ENCODE measurements around the gene DBT.

DBT gene

DNA sequence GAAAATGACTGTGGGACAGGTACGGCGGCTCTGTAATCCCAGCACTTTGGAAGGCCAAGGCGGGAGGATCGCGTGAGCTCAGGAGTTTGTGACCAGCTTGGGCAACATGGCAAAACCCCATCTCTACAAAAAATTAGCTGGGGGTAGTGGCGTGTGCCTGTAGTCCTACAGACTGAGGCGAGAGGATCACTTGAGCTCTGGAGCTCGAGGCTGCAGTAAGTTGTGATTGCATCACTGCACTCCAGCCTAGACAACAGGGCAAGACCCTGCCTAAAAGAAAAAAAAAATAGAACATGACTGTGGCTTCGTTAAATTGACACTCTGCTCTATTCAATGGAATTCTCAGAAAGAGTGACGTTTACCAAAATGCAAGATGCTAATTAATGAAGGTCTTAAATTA lies 3.9 kb upstream of the DBT start:
- Histone ChIP-seq H4K20me1 (ENCODE audit: insufficient read depth, low read length) (no peaks in the 10 kb centered on the region), H3K9me3 (replicated peaks; ENCODE audit: insufficient read depth, low read length) (no peaks in the 10 kb centered on the region), H3K36me3 (replicated peaks; ENCODE audit: insufficient read depth, low read length) (no peaks in the 10 kb centered on the region), H3F3A (ENCODE audit: insufficient read depth, low read length) (no peaks in the 10 kb centered on the region), H3K27me3 (replicated peaks; ENCODE audit: insufficient read depth, low read length) (no peaks in the 10 kb centered on the region), H3K9me2 (replicated peaks; ENCODE audit: insufficient read depth, low read length) (no peaks in the 10 kb centered on the region), H3K4me2 (ENCODE audit: low read depth, low read length) (no peak overlapping the region), H3K27ac (ENCODE audit: low read length) (no peak overlapping the region), H2AFZ (ENCODE audit: low read length) (no peak overlapping the region), H3K4me1 (ENCODE audit: low read length) (0 out of 2 replicates have a peak, but pooled peaks cover 3% of the 10 kb centered on the region), H3K4me3 (ENCODE audit: low read length) (no peak overlapping the region), H3K79me2 (ENCODE audit: low read length) (peaks cover 11% of the 10 kb centered on the region), H3K9ac (ENCODE audit: low read length) (no peak overlapping the region)
- DNase-seq: no peak
- TF ChIP-seq EZH2 (optimal IDR thresholded peaks at IDR 0.05; ENCODE audit: low read depth, low read length): no peak
- TF ChIP-seq, protein P1, sequence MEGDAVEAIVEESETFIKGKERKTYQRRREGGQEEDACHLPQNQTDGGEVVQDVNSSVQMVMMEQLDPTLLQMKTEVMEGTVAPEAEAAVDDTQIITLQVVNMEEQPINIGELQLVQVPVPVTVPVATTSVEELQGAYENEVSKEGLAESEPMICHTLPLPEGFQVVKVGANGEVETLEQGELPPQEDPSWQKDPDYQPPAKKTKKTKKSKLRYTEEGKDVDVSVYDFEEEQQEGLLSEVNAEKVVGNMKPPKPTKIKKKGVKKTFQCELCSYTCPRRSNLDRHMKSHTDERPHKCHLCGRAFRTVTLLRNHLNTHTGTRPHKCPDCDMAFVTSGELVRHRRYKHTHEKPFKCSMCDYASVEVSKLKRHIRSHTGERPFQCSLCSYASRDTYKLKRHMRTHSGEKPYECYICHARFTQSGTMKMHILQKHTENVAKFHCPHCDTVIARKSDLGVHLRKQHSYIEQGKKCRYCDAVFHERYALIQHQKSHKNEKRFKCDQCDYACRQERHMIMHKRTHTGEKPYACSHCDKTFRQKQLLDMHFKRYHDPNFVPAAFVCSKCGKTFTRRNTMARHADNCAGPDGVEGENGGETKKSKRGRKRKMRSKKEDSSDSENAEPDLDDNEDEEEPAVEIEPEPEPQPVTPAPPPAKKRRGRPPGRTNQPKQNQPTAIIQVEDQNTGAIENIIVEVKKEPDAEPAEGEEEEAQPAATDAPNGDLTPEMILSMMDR (IDR thresholded peaks at IDR 0.05; ENCODE audit: low read length): no peak
- no peak for TF ChIP-seq EZH2phosphoT487 (IDR thresholded peaks at IDR 0.05; ENCODE audit: low read length)

DNA sequence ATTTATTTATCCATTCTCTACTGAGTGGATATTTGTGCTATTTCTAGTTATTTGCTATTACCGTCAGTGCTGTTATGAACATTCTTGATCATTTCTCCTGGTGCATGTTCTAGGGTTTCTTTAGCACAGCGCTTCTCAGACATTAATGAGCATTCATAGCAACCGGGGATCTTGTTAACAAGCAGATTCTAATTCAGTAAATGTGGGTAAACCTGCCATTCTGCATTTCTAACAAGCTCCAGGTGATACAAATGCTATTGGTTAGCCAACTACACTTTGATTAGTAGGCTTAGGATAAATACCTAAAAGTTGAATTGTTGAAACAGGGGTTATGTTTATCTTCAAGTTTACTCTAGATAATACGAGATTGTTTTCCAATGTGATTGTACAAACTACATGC lies 3.3 kb upstream of the DBT start:
- no peak overlapping the region for H3K27ac ChIP-seq (ENCODE audit: low read length)
- no peaks in the 10 kb centered on the region for H3K9me2 ChIP-seq (replicated peaks; ENCODE audit: insufficient read depth, low read length)
- no peaks in the 10 kb centered on the region for H4K20me1 ChIP-seq (ENCODE audit: insufficient read depth, low read length)
- no peaks in the 10 kb centered on the region for H3K9me3 ChIP-seq (replicated peaks; ENCODE audit: insufficient read depth, low read length)
- H3K4me2 ChIP-seq (ENCODE audit: low read depth, low read length): no peak overlapping the region
- H2AFZ ChIP-seq (ENCODE audit: low read length): no peak overlapping the region
- no peaks in the 10 kb centered on the region for H3K27me3 ChIP-seq (replicated peaks; ENCODE audit: insufficient read depth, low read length)
- no peak overlapping the region for H3K9ac ChIP-seq (ENCODE audit: low read length)
- no peak for DNase-seq
- H3F3A ChIP-seq (ENCODE audit: insufficient read depth, low read length): no peaks in the 10 kb centered on the region
- H3K4me1 ChIP-seq (ENCODE audit: low read length): 0 out of 2 replicates have a peak, but pooled peaks cover 3% of the 10 kb centered on the region
- no peak overlapping the region for H3K4me3 ChIP-seq (ENCODE audit: low read length)
- no peaks in the 10 kb centered on the region for H3K36me3 ChIP-seq (replicated peaks; ENCODE audit: insufficient read depth, low read length)
- H3K79me2 ChIP-seq (ENCODE audit: low read length): peaks cover 16% of the 10 kb centered on the region
- TF ChIP-seq, protein P1 (IDR thresholded peaks at IDR 0.05; ENCODE audit: low read length): no peak
- TF ChIP-seq EZH2phosphoT487 (IDR thresholded peaks at IDR 0.05; ENCODE audit: low read length): no peak
- TF ChIP-seq EZH2 (optimal IDR thresholded peaks at IDR 0.05; ENCODE audit: low read depth, low read length): no peak

DNA sequence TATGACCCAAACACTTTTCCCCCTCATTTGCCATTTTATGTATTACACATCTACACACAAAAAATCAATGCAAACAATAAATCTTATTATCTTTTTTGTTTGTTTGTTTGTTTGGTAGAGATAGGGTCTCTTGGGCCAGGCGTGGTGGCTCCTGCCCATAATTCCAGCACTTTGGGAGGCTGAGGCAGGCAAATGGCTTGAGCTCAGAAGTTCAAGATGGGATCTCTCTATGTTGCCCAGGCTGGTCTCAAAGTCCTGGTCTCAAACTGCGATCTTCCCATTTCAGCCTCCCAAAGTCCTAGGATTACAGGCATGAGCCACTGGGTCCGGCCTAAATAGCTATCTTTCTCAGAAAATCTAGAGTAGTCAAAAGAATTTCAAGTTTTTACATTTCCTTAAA lies 1.2 kb upstream of the DBT start:
- Histone ChIP-seq H3K27ac (ENCODE audit: low read length) (no peak overlapping the region), H3K4me3 (ENCODE audit: low read length) (no peak overlapping the region), H3K79me2 (ENCODE audit: low read length) (peaks cover 16% of the 10 kb centered on the region), H3K4me1 (ENCODE audit: low read length) (0 out of 2 replicates have a peak, but pooled peaks cover 3% of the 10 kb centered on the region), H3K4me2 (ENCODE audit: low read depth, low read length) (no peak overlapping the region), H4K20me1 (ENCODE audit: insufficient read depth, low read length) (no peaks in the 10 kb centered on the region), H3K36me3 (replicated peaks; ENCODE audit: insufficient read depth, low read length) (no peaks in the 10 kb centered on the region), H3K9me3 (replicated peaks; ENCODE audit: insufficient read depth, low read length) (no peaks in the 10 kb centered on the region), H3K9ac (ENCODE audit: low read length) (no peak overlapping the region), H3K27me3 (replicated peaks; ENCODE audit: insufficient read depth, low read length) (no peaks in the 10 kb centered on the region), H2AFZ (ENCODE audit: low read length) (no peak overlapping the region), H3F3A (ENCODE audit: insufficient read depth, low read length) (no peaks in the 10 kb centered on the region), H3K9me2 (replicated peaks; ENCODE audit: insufficient read depth, low read length) (no peaks in the 10 kb centered on the region)
- TF ChIP-seq, protein P1 (IDR thresholded peaks at IDR 0.05; ENCODE audit: low read length): no peak
- TF ChIP-seq EZH2 (optimal IDR thresholded peaks at IDR 0.05; ENCODE audit: low read depth, low read length) (no peak), EZH2phosphoT487 (IDR thresholded peaks at IDR 0.05; ENCODE audit: low read length) (no peak)
- DNase-seq: no peak
